ENCODE measurements around the gene SNRNP40. TPM values are rescaled to one million over a fixed set of nuclear protein-coding genes. Genes with fewer than 3 reads are reported as not detected.

SNRNP40 gene
- polyA plus RNA-seq, 1 donor (not counting 4 experiments of a cell fraction or from before 2014, with no cell fraction given): 57.4 TPM

DNA sequence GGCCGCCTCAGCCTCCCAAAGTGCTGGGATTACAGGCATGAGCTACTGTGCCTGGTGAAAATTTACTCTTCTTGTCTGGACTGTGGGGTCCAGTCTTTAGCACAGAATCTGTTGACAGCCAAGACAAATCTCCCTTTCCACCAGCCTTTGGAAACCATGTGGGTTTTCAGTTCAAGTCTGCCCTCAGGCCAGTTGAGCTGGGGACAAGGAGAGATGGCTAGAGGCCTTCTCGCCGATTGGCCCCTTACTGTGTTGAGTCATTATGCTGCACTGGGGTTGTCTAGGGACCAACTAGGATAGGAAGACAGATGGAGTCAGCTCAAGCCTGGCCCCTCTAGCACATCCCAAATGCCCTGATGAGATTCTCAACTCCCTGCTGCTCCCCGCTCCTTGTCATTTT, 48.3 kb downstream of the SNRNP40 start:
- Histone ChIP-seq H3K9me1 (ENCODE audit: control insufficient read depth, extremely low read depth, insufficient read depth, low read length) (no peaks in the 10 kb centered on the region), H3K9ac (ENCODE audit: control insufficient read depth, extremely low read depth, insufficient read depth, low read length) (no peak overlapping the region), H3K4me1 (ENCODE audit: control insufficient read depth, extremely low read depth, insufficient read depth, low read length) (no peaks in the 10 kb centered on the region), H3K36me3 (ENCODE audit: control insufficient read depth in 2 of 2, extremely low read depth in 1 of 2, insufficient read depth in 2 of 2, low read length in 2 of 2) (no peaks in the 10 kb centered on the region), H3K27me3 (ENCODE audit: control insufficient read depth, extremely low read depth, insufficient read depth, low read length) (peaks cover 3% of the 10 kb centered on the region), H3K9me3 (ENCODE audit: control insufficient read depth, low read depth, low read length) (no peaks in the 10 kb centered on the region), H4K20me1 (ENCODE audit: control insufficient read depth, extremely low read depth, insufficient read depth, low read length) (no peaks in the 10 kb centered on the region), H2AFZ (ENCODE audit: control insufficient read depth, low read length) (no peak overlapping the region), H3K4me2 (ENCODE audit: control insufficient read depth, extremely low read depth, insufficient read depth, low read depth, low read length) (no peak overlapping the region), H3K27ac (ENCODE audit: control insufficient read depth, insufficient read depth, low read length) (no peak overlapping the region), H3K79me2 (ENCODE audit: control insufficient read depth, insufficient read depth, low read length) (no peaks in the 10 kb centered on the region), H3K4me3 (ENCODE audit: control insufficient read depth in 2 of 3, extremely low read depth in 1 of 3, insufficient read depth in 2 of 3, low read depth in 1 of 3, low read length in 3 of 3) (no peak overlapping the region)
- dilution Hi-C loops (cut with MboI; ENCODE audit: extremely low pct_ligation_motif_present, low sequenced_read_pairs): no loop called here
- no peak for TF ChIP-seq EZH2 (IDR thresholded peaks at IDR 0.05; ENCODE audit: low read length)
- TF ChIP-seq, protein P1, sequence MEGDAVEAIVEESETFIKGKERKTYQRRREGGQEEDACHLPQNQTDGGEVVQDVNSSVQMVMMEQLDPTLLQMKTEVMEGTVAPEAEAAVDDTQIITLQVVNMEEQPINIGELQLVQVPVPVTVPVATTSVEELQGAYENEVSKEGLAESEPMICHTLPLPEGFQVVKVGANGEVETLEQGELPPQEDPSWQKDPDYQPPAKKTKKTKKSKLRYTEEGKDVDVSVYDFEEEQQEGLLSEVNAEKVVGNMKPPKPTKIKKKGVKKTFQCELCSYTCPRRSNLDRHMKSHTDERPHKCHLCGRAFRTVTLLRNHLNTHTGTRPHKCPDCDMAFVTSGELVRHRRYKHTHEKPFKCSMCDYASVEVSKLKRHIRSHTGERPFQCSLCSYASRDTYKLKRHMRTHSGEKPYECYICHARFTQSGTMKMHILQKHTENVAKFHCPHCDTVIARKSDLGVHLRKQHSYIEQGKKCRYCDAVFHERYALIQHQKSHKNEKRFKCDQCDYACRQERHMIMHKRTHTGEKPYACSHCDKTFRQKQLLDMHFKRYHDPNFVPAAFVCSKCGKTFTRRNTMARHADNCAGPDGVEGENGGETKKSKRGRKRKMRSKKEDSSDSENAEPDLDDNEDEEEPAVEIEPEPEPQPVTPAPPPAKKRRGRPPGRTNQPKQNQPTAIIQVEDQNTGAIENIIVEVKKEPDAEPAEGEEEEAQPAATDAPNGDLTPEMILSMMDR (optimal IDR thresholded peaks at IDR 0.05 in 1 of 3, IDR thresholded peaks at IDR 0.05 in 1 of 3, conservative IDR thresholded peaks at IDR 0.05 in 1 of 3; ENCODE audit: extremely low read depth in 1 of 3, insufficient read depth in 2 of 3, low read length in 3 of 3): no peak
- no peak for FAIRE-seq
- no peak for DNase-seq (ENCODE audit: low read depth, low spot score)

DNA sequence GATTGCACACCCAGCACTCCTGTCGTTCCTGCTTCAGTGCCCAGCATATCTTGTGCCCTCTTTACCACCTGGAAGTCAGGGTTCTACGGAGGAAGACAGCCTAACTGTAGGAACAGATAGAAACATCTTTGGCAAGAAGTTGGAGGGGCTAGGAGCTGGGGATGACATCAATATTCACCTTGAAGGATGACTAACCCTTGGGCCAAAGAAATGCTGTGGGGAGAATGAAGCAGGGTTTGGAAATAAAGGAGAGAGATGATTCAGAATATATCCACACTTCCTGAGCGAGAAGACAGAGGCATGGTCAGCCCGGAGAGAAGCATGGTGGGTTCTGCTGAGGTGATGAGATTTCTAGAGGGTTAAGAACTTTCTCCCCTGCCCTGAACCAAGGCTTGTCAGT, 52.3 kb downstream of the SNRNP40 start:
- H4K20me1 ChIP-seq (ENCODE audit: control insufficient read depth, extremely low read depth, insufficient read depth, low read length): peaks cover 3% of the 10 kb centered on the region
- TF ChIP-seq EZH2 (IDR thresholded peaks at IDR 0.05; ENCODE audit: low read length): no peak
- TF ChIP-seq, protein P1 (optimal IDR thresholded peaks at IDR 0.05 in 1 of 3, IDR thresholded peaks at IDR 0.05 in 1 of 3, conservative IDR thresholded peaks at IDR 0.05 in 1 of 3; ENCODE audit: extremely low read depth in 1 of 3, insufficient read depth in 2 of 3, low read length in 3 of 3): no peak
- H2AFZ ChIP-seq (ENCODE audit: control insufficient read depth, low read length): no peak overlapping the region
- no peaks in the 10 kb centered on the region for H3K79me2 ChIP-seq (ENCODE audit: control insufficient read depth, insufficient read depth, low read length)
- DNase-seq (ENCODE audit: low read depth, low spot score) (no peak), FAIRE-seq (no peak)
- no peaks in the 10 kb centered on the region for H3K9me3 ChIP-seq (ENCODE audit: control insufficient read depth, low read depth, low read length)
- H3K9ac ChIP-seq (ENCODE audit: control insufficient read depth, extremely low read depth, insufficient read depth, low read length): no peak overlapping the region
- H3K4me2 ChIP-seq (ENCODE audit: control insufficient read depth, extremely low read depth, insufficient read depth, low read depth, low read length): no peak overlapping the region
- no peaks in the 10 kb centered on the region for H3K4me1 ChIP-seq (ENCODE audit: control insufficient read depth, extremely low read depth, insufficient read depth, low read length)
- H3K9me1 ChIP-seq (ENCODE audit: control insufficient read depth, extremely low read depth, insufficient read depth, low read length): no peaks in the 10 kb centered on the region
- H3K4me3 ChIP-seq (ENCODE audit: control insufficient read depth in 2 of 3, extremely low read depth in 1 of 3, insufficient read depth in 2 of 3, low read depth in 1 of 3, low read length in 3 of 3): no peak overlapping the region
- H3K36me3 ChIP-seq (ENCODE audit: control insufficient read depth in 2 of 2, extremely low read depth in 1 of 2, insufficient read depth in 2 of 2, low read length in 2 of 2): no peaks in the 10 kb centered on the region
- dilution Hi-C loops (cut with MboI; ENCODE audit: extremely low pct_ligation_motif_present, low sequenced_read_pairs): no loop called here
- no peak overlapping the region for H3K27ac ChIP-seq (ENCODE audit: control insufficient read depth, insufficient read depth, low read length)
- peaks cover 17% of the 10 kb centered on the region for H3K27me3 ChIP-seq (ENCODE audit: control insufficient read depth, extremely low read depth, insufficient read depth, low read length)

Measured in keratinocyte (primary cell).